ENCODE measurements around the gene SULT1C3.

Gene SULT1C3

GRCh38 chr2:108239786-108240185 lies at the start of gene SULT1C3:
SULT1C3 (plus strand) TSS chr2:108239968; CDS start chr2:108247195, 7,227 bp downstream.
- no peak within 1 kb of the TSS for H3K4me3 ChIP-seq (ENCODE audit: low read length)
- no peak for TF ChIP-seq ZNF274 (IDR thresholded peaks at IDR 0.05; ENCODE audit: low read depth, low read length)

- no peak for TF ChIP-seq ZNF274 (IDR thresholded peaks at IDR 0.05; ENCODE audit: low read depth, low read length)
- no peak overlapping the region for H3K4me3 ChIP-seq (ENCODE audit: low read length)
Observed at GRCh38 chr2:108193251-108193650, 46.5 kb upstream of the SULT1C3 start.

DNA sequence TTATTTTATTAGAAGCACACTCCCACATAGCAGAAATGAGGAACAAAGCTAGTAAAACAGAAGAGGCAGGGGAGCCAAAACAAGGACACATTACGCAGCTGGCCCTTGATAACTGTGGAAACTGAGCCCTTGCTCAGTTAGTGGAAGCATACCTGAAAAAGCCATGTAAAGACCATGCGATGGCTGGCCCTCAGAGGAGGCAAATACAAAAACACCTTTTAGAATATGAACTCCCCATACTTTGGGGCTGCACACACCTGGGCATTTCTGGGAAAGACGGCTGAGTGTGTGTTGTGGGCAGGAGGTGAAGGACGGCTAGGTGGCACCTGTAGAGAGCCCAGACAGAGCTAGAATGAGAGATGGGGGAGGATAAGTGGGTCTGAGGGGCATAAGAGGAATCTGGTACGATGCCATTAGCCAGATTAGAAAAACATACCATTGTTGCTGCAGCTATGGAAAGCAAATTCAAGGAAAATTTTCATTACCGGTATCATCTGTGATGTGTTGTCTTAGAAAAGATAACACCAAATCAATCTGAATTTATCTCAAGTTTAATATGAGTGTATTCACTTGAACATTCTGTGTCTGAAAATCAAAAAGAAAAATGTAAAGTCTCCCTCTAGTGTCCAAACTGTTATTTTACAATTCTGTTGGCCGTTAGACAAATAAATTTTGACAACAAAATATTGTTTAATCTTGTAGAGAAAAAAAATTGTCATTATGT lies 45.2 kb upstream of the SULT1C3 start:
- no peak overlapping the region for H3K4me3 ChIP-seq (ENCODE audit: low read length)
- no peak for TF ChIP-seq ZNF274 (IDR thresholded peaks at IDR 0.05; ENCODE audit: low read depth, low read length)

GRCh38 chr2:108195133-108195439 lies 44.7 kb upstream of the SULT1C3 start:
- TF ChIP-seq ZNF274 (IDR thresholded peaks at IDR 0.05; ENCODE audit: low read depth, low read length): no peak
- no peak overlapping the region for H3K4me3 ChIP-seq (ENCODE audit: low read length)

- no peak overlapping the region for H3K4me3 ChIP-seq (ENCODE audit: low read length)
- TF ChIP-seq ZNF274 (IDR thresholded peaks at IDR 0.05; ENCODE audit: low read depth, low read length): no peak
Observed at GRCh38 chr2:108199726-108200125, 40.0 kb upstream of the SULT1C3 start.

DNA sequence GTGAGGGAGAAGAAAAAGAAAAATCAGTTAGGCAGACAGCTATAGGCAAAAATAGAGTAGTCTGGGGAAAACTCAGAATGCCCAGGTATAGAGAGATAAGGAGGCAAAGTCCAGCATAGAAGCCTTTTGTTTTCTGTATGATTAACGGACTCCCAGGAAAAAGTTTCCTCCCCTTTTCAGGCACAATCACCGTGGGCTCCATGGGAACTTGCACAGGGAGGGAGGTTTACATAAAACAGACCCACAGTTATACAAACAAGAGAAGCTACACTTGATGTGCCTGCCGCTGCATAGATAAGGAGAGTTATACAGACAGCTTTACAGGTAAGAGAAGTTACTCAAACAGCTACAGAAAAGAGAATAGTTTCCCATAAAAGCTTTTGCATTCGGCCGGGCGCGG lies 39.2 kb upstream of the SULT1C3 start:
- no peak for TF ChIP-seq ZNF274 (IDR thresholded peaks at IDR 0.05; ENCODE audit: low read depth, low read length)
- no peak overlapping the region for H3K4me3 ChIP-seq (ENCODE audit: low read length)

- TF ChIP-seq ZNF274 (IDR thresholded peaks at IDR 0.05; ENCODE audit: low read depth, low read length): no peak
- H3K4me3 ChIP-seq (ENCODE audit: low read length): no peak overlapping the region
Observed at GRCh38 chr2:108212671-108213070, 27.1 kb upstream of the SULT1C3 start.

DNA sequence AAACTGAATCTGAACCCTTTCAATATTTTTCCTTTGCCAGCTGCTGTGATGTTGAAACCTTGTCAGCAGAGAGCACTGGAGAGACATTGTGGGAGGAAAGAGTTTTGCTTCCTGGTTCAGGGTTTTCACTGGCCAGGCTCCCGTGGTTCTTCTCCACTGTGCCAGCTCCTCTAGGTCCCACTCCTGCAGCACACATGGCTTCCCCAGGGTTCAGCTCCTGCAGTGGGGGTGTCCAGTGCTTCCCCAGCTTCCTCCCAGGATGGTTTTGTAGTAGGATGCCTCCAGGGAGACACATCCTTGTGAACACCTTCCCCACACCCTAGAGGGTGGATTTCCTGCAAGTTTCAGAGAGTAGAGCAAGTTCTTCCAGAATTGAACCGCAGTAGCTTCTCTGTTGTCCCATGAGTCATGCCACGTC lies 24.0 kb upstream of the SULT1C3 start:
- H3K4me3 ChIP-seq (ENCODE audit: low read length): no peak overlapping the region
- no peak for TF ChIP-seq ZNF274 (IDR thresholded peaks at IDR 0.05; ENCODE audit: low read depth, low read length)

- TF ChIP-seq ZNF274 (IDR thresholded peaks at IDR 0.05; ENCODE audit: low read depth, low read length): no peak
- no peak overlapping the region for H3K4me3 ChIP-seq (ENCODE audit: low read length)
Observed at GRCh38 chr2:108217211-108217610, 22.6 kb upstream of the SULT1C3 start.

DNA sequence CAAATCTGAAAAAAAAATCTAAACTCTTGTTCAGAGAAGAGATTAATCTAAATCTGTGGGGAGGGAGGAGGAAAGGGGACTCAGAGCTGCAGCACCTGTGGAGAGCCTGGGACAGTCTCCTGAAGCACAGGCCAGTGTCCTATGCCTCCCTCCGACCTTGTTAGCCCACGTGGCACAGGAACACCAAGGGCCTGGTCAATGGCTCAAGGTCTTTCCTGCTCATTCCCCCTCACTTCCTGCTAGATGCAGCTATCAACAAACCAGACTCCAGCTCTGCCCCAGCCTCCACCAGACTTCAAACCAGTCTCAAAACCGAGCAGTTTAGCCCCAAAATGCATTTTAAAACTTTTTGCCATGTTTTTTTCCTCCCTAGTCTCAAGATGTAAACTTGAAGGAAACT lies 20.1 kb upstream of the SULT1C3 start:
- TF ChIP-seq ZNF274 (IDR thresholded peaks at IDR 0.05; ENCODE audit: low read depth, low read length): no peak
- H3K4me3 ChIP-seq (ENCODE audit: low read length): no peak overlapping the region

DNA sequence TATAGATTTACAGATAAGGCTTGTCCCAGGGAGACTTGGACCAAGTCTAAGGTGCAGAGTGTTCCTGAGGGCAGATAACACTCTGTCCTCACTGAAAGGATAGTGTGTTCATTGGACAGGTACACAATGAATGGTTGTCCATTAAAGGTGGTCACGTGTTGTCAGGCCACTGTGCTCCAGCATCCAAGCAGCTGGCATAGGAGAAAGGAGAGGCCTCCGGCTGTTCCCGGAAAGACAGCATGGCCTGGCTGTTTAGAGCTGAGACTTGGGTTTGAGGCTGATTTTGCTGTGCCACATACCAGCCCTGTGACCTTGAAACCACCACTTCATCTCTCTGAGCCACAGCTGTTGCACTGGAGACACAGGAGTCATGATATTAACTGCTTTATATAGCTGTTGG lies 19.6 kb upstream of the SULT1C3 start:
- H3K4me3 ChIP-seq (ENCODE audit: low read length): no peak overlapping the region
- no peak for TF ChIP-seq ZNF274 (IDR thresholded peaks at IDR 0.05; ENCODE audit: low read depth, low read length)

DNA sequence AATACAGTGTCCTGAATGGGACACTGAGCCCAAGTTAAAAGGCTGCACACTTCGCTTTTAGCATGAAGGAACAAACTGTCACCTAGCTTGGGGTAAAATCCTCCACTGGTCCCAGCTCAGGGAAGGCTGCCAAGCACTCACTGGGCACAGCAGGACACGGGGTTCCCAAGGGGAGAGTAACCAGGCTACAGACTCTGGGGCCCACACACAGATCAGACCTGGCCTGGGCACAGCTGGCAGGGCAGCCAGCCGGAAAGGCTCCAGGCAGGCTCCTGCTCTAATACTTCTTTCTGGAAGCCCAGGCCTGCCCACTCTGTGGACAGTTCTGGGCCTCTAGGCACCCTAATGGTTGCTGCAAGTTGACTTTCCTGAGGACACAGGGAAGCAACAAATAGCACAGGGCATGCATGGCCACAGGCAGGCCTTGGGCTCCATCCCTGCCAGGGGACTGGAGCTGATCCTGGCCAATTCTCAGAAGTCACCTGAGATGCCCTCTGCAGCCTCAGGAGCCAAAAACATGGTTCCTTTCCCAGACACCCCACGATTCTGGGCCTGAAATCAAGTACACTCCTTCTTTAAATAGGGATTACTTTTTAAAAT lies 18.7 kb upstream of the SULT1C3 start:
- TF ChIP-seq ZNF274 (IDR thresholded peaks at IDR 0.05; ENCODE audit: low read depth, low read length): no peak

GRCh38 chr2:108222261-108222660 lies 17.5 kb upstream of the SULT1C3 start:
- no peak for TF ChIP-seq ZNF274 (IDR thresholded peaks at IDR 0.05; ENCODE audit: low read depth, low read length)
- no peak overlapping the region for H3K4me3 ChIP-seq (ENCODE audit: low read length)

More for the DNA sequence above, 18.7 kb upstream of the SULT1C3 start:
- H3K4me3 ChIP-seq (ENCODE audit: low read length): no peak overlapping the region

GRCh38 chr2:108223573-108223972 lies 16.2 kb upstream of the SULT1C3 start:
- TF ChIP-seq ZNF274 (IDR thresholded peaks at IDR 0.05; ENCODE audit: low read depth, low read length): no peak
- no peak overlapping the region for H3K4me3 ChIP-seq (ENCODE audit: low read length)

DNA sequence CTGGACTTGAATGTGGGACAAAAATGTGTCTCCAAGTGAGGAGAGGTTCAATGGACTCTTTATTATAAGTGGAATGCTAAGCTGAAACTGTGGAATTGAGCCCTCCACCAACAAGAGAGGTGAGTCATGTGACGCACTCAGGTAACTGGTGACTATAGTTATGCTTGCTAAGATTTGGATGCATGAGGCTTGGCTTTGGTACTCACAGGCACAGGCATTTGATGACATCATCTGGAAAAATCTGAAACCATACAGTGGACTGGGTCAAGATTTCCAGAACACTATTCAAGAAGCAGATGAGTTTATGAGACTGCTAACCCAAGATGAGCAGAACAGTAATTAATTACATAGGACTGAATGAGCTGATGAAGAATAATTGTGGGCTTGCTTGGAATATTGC lies 15.7 kb upstream of the SULT1C3 start:
- no peak overlapping the region for H3K4me3 ChIP-seq (ENCODE audit: low read length)
- no peak for TF ChIP-seq ZNF274 (IDR thresholded peaks at IDR 0.05; ENCODE audit: low read depth, low read length)

GRCh38 chr2:108226564-108226963 lies 13.2 kb upstream of the SULT1C3 start:
- H3K4me3 ChIP-seq (ENCODE audit: low read length): no peak overlapping the region
- TF ChIP-seq ZNF274 (IDR thresholded peaks at IDR 0.05; ENCODE audit: low read depth, low read length): no peak
